H7 (cell line): ENCODE measurements around the gene SOD1. TPM values are rescaled to one million over a fixed set of nuclear protein-coding genes. Genes with fewer than 3 reads are reported as not detected.
"Not testable (repeated sequence)": the region's sequence is repeated elsewhere in the genome, so short reads cannot be mapped to it uniquely, and the experiment has no call there.

Source experiments
- DNase-seq: peaks from one replicate; pipeline ENCODE4 v3.0.0; 2012
- H3K27me3 ChIP-seq: 2 replicates; pipeline ENCODE4 v1.6.0; 2011; ENCODE audit warnings: mild to moderate bottlenecking, low read length; ENCODE audit not compliant: control insufficient read depth, insufficient read depth
- H3K36me3 ChIP-seq: replicated peaks from 2 replicates; pipeline ENCODE4 v1.5.1; 2011; ENCODE audit warnings: low read length; ENCODE audit not compliant: control insufficient read depth, insufficient read depth
- H3K4me3 ChIP-seq: 2 replicates; pipeline ENCODE4 v1.5.1; 2011; ENCODE audit warnings: low read depth, mild to moderate bottlenecking, control low read depth, low read length, moderate library complexity; ENCODE audit not compliant: insufficient read depth
- total RNA-seq: library from RNA; depleted of rRNA; stranded (reverse); fragments of >200 nt; shearing (Covaris generic); gene quantifications from 2 replicates; pipeline ENCODE4 v1.2.3, GENCODE V29; 2014; rRNA removed

SOD1 gene
- 160 and 174 TPM in 2 replicates for total RNA-seq

GRCh38 chr21:31659536-31660258 is at the start of gene SOD1:
SOD1 (plus strand) TSS chr21:31659693; CDS start chr21:31659770, 77 bp downstream.
- Histone ChIP-seq H3K27me3 (no peaks in the 10 kb centered on the region), H3K4me3 (peak within 1 kb of the TSS; percentile 94), H3K36me3 (peaks cover 11% of the 10 kb centered on the region)
- peak; percentile 98 for DNase-seq

DNA sequence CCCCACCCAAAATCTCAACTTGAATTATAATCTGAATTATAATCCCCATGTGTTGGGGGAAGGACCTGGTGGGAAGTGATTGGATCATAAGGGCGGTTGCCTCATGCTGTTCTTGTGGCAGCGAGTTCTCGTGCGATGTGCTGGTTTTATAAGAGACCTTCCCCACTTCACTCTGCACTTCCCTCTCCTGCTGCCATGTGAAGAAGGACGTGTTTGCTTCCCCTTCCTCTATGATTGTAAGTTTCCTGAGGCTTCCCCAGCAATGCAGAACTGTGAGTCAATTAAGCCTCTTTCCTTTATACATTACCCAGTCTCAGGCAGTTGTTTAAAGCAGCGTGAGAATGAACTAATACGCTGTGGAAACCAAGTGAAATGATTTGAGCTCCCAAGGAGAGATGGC is 48.0 kb upstream of the SOD1 start:
- DNase-seq, result no peak
- no peaks in the 10 kb centered on the region for H3K36me3 ChIP-seq
- H3K4me3 ChIP-seq, result no peak overlapping the region
- no peaks in the 10 kb centered on the region for H3K27me3 ChIP-seq

DNA sequence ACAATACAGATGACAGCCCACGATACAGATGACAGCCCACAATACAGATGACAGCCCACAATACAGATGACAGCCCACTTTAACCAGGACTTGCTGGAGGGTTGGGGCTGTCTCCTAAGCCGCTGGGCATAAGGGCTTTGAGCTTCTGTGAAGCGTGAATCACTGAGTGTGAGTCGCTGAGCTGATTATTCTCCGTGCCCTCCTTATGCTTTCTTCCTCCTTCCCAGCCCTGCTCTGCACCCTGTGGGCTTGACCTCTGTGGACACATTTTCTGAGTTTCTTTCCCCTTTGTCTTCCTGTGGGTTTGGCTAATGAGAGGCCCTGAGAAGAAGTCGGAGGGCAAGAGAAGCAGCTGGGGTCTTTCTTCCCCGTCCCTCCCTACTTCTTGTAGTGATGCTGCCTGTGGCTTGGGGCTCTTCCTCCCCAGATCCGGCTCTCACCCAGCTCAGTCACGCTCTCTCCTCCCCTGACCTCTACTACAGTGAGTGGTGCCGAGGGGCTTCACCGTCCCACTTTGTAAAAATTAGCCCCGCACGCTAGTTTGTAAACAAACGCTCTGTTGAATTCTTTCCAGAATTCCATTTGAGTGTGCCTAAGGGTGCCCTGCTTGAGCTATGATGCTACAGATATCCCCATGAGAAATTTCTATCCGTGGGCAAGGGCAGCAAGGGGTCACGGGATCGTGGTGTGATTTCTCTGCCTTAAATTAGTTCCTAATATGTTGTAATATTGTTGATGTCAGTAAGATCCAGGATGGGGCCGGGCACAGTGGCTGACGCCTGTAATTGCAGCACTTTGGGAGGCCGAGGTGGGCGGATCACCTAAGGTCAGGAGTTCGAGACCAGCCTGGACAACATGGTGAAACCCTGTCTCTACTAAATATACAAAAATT is 46.4 kb upstream of the SOD1 start:
- Histone ChIP-seq H3K27me3 (no peaks in the 10 kb centered on the region), H3K4me3 (no peak overlapping the region), H3K36me3 (no peaks in the 10 kb centered on the region)
- no peak for DNase-seq

- no peak overlapping the region for H3K4me3 ChIP-seq
- no peak for DNase-seq
- H3K27me3 ChIP-seq, result no peaks in the 10 kb centered on the region
- H3K36me3 ChIP-seq, result no peaks in the 10 kb centered on the region
Observed at GRCh38 chr21:31614705-31615104, 44.8 kb upstream of the SOD1 start.

- H3K4me3 ChIP-seq, result no peak overlapping the region
- no peaks in the 10 kb centered on the region for H3K27me3 ChIP-seq
- no peak for DNase-seq
- no peaks in the 10 kb centered on the region for H3K36me3 ChIP-seq
Observed at GRCh38 chr21:31616216-31616615, 43.3 kb upstream of the SOD1 start.

GRCh38 chr21:31618696-31619430 is 40.6 kb upstream of the SOD1 start:
- Histone ChIP-seq H3K27me3 (no peaks in the 10 kb centered on the region), H3K36me3 (no peaks in the 10 kb centered on the region), H3K4me3 (no peak overlapping the region)
- no peak for DNase-seq

GRCh38 chr21:31622397-31622796 is 37.1 kb upstream of the SOD1 start:
- H3K4me3 ChIP-seq, result no peak overlapping the region
- H3K36me3 ChIP-seq, result no peaks in the 10 kb centered on the region
- no peak for DNase-seq
- H3K27me3 ChIP-seq, result no peaks in the 10 kb centered on the region

GRCh38 chr21:31623664-31624063 is 35.8 kb upstream of the SOD1 start:
- no peak overlapping the region for H3K4me3 ChIP-seq
- H3K36me3 ChIP-seq, result no peaks in the 10 kb centered on the region
- peak; percentile 54 for DNase-seq
- H3K27me3 ChIP-seq, result no peaks in the 10 kb centered on the region

GRCh38 chr21:31624181-31624580 is 35.3 kb upstream of the SOD1 start:
- Histone ChIP-seq H3K27me3 (no peaks in the 10 kb centered on the region), H3K36me3 (no peaks in the 10 kb centered on the region), H3K4me3 (no peak overlapping the region)
- no peak for DNase-seq

DNA sequence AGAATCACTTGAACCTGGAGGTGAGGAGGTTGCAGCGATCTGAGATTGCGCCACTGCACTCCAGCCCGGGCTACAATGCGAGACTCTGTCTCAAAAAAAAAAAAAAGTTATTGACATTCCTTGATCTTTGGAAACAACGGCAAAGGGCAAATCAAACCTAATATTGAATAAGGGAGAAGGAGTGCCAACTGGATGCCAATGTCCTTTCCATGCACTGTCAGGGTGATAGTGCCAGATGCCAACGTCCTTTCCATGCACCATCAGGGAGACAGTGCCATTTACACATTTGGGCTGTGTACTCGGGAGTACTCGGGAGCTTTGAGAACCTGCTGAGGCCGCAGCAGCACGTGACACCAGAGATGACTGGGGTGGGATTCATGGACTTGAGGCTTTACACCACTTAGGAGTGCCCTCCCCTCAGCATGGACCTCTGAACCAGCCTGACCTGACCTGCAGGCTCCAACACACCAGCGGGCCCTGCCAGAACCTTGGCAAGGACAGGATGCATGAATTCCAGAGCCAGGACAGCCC is 34.5 kb upstream of the SOD1 start:
- Histone ChIP-seq H3K36me3 (no peaks in the 10 kb centered on the region), H3K4me3 (no peak overlapping the region), H3K27me3 (no peaks in the 10 kb centered on the region)
- DNase-seq, result no peak

GRCh38 chr21:31629972-31630711 is 29.4 kb upstream of the SOD1 start:
- Histone ChIP-seq H3K36me3 (no peaks in the 10 kb centered on the region), H3K4me3 (no peak overlapping the region), H3K27me3 (no peaks in the 10 kb centered on the region)
- no peak for DNase-seq

GRCh38 chr21:31631881-31632280 is 27.6 kb upstream of the SOD1 start:
- DNase-seq, H3K36me3 ChIP-seq, H3K4me3 ChIP-seq, H3K27me3 ChIP-seq: not testable (repeated sequence)

- DNase-seq, result no peak
- no peaks in the 10 kb centered on the region for H3K36me3 ChIP-seq
- H3K27me3 ChIP-seq, result no peaks in the 10 kb centered on the region
- no peak overlapping the region for H3K4me3 ChIP-seq
Observed at GRCh38 chr21:31634993-31635392, 24.5 kb upstream of the SOD1 start.

DNA sequence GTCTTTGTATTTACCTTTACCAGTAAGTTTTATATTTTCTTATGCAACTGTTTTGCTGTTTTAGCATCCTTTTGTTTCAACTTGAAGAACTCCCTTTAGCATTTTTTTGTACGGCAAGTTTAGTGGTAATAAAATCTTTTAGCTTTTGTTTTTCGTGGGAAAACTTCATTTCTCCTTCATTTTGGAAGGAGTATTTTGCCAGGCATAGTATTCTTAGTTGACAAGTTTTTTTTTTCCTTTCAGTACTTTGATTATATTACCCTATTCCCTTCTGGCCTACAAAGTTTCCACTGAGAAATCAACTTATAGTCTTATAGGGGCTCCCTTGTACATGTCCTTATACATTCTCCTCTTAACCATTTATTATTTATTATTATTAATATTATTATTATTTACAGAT is 22.6 kb upstream of the SOD1 start:
- Histone ChIP-seq H3K4me3 (no peak overlapping the region), H3K36me3 (no peaks in the 10 kb centered on the region), H3K27me3 (no peaks in the 10 kb centered on the region)
- DNase-seq, result no peak
